GM18507 (cell line): ENCODE data around the gene ADARB1.

Experiments used
- DNase-seq: peaks from one replicate; pipeline ENCODE4 v3.0.0; 2011; ENCODE audit warnings: low read depth; ENCODE audit not compliant: insufficient read length; ENCODE audit errors: extremely low spot score
- FAIRE-seq: peaks from 2 replicates; lab custom pipeline; 2011; peaks lifted over from hg19 to GRCh38; lab: Jason Lieb, UNC

ADARB1 gene

DNA sequence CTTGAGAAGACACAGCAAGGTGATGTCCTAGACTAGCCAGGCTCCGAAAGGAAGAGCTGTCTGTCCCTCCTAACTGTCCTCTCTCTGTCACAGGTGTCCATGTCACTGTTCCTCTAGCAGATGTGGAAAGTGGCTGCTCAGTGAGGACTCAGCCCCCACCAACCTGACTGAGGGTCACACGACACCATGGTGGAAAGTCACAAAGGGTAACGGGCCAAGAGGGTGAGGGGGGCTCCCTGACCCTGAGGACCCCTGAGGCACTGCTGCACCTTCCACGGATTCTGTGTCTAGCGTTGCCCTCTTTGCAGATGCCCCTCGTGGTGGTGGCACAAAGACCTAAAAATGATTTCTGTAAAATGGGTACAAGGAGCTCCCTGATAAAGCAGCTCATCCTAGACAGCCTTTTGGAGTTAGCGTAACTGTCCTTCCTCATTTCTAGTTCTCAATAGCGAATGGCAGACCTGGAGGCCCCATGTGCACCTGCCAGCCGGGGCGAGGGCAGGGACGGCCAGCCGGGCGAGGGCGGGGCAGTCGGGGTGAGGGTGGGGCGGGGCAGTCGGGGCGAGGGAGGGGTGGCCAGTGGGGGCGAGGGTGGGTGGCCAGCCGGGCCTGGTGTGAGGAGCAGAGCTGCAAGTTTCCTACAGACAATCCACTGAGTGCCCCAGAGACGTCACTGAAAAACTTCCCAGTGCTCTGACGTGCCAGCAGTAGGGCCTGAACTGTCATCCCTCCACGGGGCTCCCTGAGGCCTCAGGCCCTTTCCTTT is 189.9 kb downstream of the ADARB1 start:
- DNase-seq (no peak), FAIRE-seq (no peak)

DNA sequence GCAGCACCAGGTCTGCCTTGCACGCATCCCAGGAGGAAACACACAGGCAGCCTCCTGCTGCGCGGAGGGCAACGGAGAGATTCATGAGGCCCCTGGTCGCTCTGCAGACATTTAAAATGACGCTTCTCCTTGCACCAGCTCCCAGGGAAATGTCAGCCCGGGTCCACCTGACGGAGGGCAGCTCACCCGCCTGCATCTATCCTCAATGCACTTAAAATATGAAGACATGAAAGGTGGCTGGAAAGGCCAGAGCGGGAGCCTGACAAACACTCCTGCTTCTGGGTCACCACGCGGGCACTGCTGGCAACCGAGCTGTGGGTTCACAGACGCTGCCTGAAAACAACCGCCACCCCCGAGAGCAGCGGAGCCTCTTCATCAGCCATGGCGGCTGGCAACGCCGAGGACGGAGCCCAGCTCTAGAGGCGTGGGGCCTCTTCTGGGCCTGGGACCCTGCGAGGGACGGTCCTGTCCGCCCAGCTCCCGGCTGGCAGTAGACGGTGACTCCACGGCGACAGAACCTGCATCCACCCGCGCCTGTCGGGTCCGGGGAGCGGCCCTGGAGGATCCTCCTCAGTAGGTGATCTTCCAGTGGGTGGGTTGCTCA is 190.6 kb downstream of the ADARB1 start:
- no peak for DNase-seq

DNA sequence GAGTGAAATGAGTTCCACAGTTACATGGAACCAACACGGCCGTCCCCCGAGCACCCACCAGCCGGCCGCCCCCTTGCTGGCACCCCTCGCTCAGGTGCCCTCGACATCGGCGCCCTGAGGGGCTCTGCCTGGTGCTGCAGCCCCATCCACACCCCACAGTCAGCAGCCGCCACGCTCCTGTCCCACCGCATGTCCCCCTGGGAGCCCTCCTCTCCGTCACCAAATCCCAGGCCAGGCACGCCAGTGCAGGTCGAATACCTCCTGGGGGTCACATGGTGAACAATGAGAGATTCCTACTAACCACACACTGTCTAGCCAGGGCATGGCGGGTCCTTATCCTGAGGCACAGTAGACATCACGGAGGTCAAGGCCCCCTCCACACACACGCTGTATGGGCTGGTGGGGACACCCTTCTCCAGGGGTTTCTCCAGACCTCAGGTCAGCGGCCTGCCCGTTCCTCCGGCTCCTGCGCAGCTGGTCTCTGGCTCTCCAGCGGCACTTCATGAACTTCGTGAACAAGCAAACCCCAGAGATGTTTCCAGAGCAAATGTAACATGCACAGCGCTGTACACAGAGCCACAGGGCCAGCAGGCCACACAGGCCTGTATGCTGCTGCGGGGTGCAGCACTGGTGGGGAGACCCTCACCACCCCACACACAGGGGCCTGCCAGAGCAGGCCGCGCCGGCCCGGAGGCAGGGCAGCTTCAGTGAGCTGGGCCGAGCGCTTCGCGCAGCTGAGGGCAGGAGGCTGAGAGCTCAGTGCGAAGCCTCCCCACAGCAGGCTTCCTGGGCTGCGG is 191.5 kb downstream of the ADARB1 start:
- no peak for FAIRE-seq
- DNase-seq = no peak

More for the DNA sequence above, 190.6 kb downstream of the ADARB1 start:
- FAIRE-seq = no peak

DNA sequence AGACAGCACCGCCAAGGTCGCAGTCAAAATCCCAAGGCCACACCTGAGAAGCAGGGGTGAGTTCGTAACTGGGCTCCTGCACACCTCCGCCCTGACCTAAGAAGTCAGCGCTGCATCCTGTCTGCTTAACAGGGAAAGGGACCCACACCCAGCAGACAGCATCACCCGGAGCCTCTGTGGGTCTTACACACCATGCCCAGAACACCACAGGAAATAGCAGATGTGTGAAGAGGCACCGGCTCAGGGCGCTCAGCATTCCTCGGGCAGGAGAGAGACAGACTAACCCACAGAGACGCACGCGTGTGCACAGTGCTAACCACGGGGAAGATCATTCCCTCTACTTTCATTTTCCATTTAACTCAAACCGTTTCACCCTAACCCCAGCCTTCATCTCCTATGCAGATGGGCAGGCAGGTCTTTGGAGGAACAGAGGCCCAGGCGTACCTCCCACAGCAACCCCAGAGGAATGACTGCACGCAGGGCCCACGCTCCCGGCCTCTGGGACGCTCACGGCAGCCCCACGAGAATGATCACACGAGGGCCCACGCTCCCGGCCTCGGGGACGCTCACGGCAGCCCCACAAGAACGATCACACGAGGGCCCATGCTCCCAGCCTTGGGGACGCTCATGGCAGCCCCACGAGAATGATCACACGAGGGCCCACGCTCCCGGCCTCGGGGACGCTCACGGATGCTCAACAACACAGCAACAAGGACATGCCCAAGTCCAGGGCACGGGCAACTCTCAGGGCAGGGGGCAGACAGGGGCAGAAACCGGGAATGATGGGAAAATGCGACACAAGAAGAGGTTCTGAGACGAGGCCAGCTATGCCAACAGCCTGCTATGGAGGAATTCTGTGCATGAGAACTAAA is 192.4 kb downstream of the ADARB1 start:
- DNase-seq = no peak
- no peak for FAIRE-seq

DNA sequence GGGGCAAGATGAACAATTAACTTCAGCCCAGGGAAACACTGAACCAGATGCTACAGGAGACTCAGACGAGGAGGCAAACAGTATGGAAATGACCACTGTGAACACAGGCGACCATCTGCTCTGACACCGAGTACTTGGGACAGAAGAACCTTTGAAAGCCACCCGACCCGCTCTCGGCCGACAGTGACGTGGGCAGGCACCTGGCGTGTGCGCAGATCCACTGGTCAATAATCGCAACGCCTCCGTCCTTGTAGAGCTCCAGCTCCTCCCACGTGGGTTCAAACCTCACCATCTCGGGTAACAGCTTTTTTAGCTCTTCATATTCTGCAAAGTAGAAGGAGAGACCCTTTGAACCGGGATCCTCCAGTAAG is 193.0 kb downstream of the ADARB1 start:
- FAIRE-seq = no peak
- DNase-seq = no peak

DNA sequence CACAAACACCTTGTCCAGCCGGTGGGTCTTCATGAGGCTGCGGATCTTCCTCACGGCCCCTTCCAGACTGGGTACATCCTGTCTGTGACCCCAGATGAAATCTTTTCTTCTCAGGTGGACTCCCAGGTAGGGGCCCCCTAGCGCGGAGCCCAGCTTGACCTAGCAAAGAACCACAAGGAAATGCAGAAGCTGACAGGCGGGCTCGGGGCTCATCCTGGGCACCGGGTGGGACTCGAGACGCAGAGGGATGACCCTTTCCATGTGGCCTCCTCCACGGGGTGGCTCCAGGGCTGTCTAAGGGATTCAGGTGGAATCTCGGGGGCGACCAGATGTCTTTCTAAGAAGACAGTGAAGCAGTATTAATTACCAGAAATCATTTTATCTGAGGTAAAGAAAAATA is 195.5 kb downstream of the ADARB1 start:
- no peak for FAIRE-seq

DNA sequence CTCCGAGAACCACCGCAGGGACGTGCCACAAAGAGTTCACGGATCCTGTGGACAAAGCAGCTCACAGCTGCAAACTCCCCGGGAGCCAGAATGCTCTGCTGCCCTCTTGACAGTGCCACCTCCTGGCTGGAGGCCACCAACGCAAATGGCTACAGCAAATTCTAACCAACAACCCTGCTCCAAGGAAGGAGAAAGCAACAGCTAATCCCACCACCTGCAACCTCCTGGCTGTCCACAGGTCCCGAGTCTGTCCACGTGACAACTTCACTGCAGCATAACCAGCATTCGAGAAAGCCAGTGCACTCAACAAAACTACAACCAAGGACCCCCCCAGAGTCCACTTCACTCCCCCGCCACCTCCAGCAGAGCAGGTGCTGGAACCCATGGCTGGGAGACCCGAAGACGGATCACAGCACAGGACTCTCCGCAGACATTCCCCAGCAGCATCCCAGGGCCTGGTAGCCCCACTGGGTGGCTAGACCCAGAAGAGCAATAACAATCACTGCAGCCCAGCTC is 196.0 kb downstream of the ADARB1 start:
- DNase-seq (no peak), FAIRE-seq (no peak)

More for the DNA sequence above, 195.5 kb downstream of the ADARB1 start:
- no peak for DNase-seq
